HepG2 (cell line): ENCODE data around the gene PGS1. TPM values are rescaled to one million over a fixed set of nuclear protein-coding genes. Genes with fewer than 3 reads are reported as not detected.

Experiments
- BRD4 ChIP-seq: sonication (generic); formaldehyde crosslinking; IDR thresholded peaks from 2 replicates; pipeline ENCODE4 v1.4.0; 2020; ENCODE audit warnings: missing genetic modification reagents
- E2F1 ChIP-seq: sonication (generic); formaldehyde crosslinking; IDR thresholded peaks from 2 replicates; pipeline ENCODE4 v1.5.0; 2020; ENCODE audit warnings: missing genetic modification reagents
- HDAC1 ChIP-seq: sonication (generic); formaldehyde crosslinking; IDR thresholded peaks from 2 replicates; pipeline ENCODE4 v1.5.1; 2020; ENCODE audit warnings: mild to moderate bottlenecking, missing genetic modification reagents
- HNF4A ChIP-seq: sonication (generic); formaldehyde crosslinking; IDR thresholded peaks from 2 replicates; pipeline ENCODE4 v1.4.0; 2020; ENCODE audit warnings: missing genetic modification reagents
- HOMEZ ChIP-seq: IDR thresholded peaks from 2 replicates; pipeline ENCODE4 v1.6.1; 2016; ENCODE audit warnings: low read depth
- KDM1A ChIP-seq: IDR thresholded peaks from 2 replicates; pipeline ENCODE4 v1.6.1; 2016; ENCODE audit warnings: missing compliant biosample characterization
- MED13 ChIP-seq: sonication (generic); formaldehyde crosslinking; IDR thresholded peaks from 2 replicates; pipeline ENCODE4 v1.5.0; 2020; ENCODE audit warnings: missing genetic modification reagents
- NCOA5 ChIP-seq: sonication (generic); formaldehyde crosslinking; IDR thresholded peaks from 2 replicates; pipeline ENCODE4 v1.4.0; 2020; ENCODE audit warnings: missing genetic modification reagents
- NFIC ChIP-seq: IDR thresholded peaks from 2 replicates; pipeline ENCODE4 v1.6.1; 2012; ENCODE audit warnings: mild to moderate bottlenecking, low read length, inconsistent platforms
- PHB2 ChIP-seq: fragments of 450-650 bp; IDR thresholded peaks from 2 replicates; pipeline ENCODE4 v1.6.1; 2018; ENCODE audit not compliant: partially characterized antibody
- PHF21A ChIP-seq: sonication (generic); formaldehyde crosslinking; IDR thresholded peaks from 2 replicates; pipeline ENCODE4 v1.5.0; 2020; ENCODE audit warnings: mild to moderate bottlenecking, missing genetic modification reagents
- POLR2G ChIP-seq: fragments of 200-400 bp; formaldehyde crosslinking; IDR thresholded peaks from 2 replicates; pipeline ENCODE4 v1.6.1; 2018; ENCODE audit warnings: mild to moderate bottlenecking, low read depth, low read length, moderate library complexity
- PRMT3 ChIP-seq: sonication (generic); formaldehyde crosslinking; IDR thresholded peaks from 2 replicates; pipeline ENCODE4 v1.8.1; 2022; ENCODE audit warnings: low read depth, mild to moderate bottlenecking, moderate library complexity, missing genetic modification reagents, borderline replicate concordance
- SALL1 ChIP-seq: sonication (generic); formaldehyde crosslinking; IDR thresholded peaks from 2 replicates; pipeline ENCODE4 v1.8.0; 2022; ENCODE audit warnings: mild to moderate bottlenecking, missing genetic modification reagents
- TFDP1 ChIP-seq: IDR thresholded peaks from 2 replicates; pipeline ENCODE4 v1.6.1; 2016; ENCODE audit warnings: missing compliant biosample characterization, missing genetic modification reagents, borderline replicate concordance
- WIZ ChIP-seq: sonication (generic); formaldehyde crosslinking; IDR thresholded peaks from 2 replicates; pipeline ENCODE4 v1.5.1; 2020; ENCODE audit warnings: mild to moderate bottlenecking, missing genetic modification reagents
- ZC3H4 ChIP-seq: sonication (generic); formaldehyde crosslinking; IDR thresholded peaks from 2 replicates; pipeline ENCODE4 v1.4.0; 2020; ENCODE audit warnings: missing genetic modification reagents, borderline replicate concordance
- ZFP37 ChIP-seq: sonication (generic); formaldehyde crosslinking; IDR thresholded peaks from 2 replicates; pipeline ENCODE4 v1.4.0; 2020; ENCODE audit warnings: missing genetic modification reagents, borderline replicate concordance
- ZMYM4 ChIP-seq: sonication (generic); formaldehyde crosslinking; IDR thresholded peaks from 2 replicates; pipeline ENCODE4 v1.8.1; 2023; ENCODE audit warnings: mild to moderate bottlenecking, missing genetic modification reagents
- ZNF224 ChIP-seq: sonication (generic); formaldehyde crosslinking; IDR thresholded peaks from 2 replicates; pipeline ENCODE4 v1.5.0; 2020; ENCODE audit warnings: mild to moderate bottlenecking, missing genetic modification reagents
- ZNF720 ChIP-seq: sonication (generic); formaldehyde crosslinking; IDR thresholded peaks from 2 replicates; pipeline ENCODE4 v1.4.0; 2020; ENCODE audit warnings: missing genetic modification reagents
- ZNF747 ChIP-seq: sonication (generic); formaldehyde crosslinking; IDR thresholded peaks from 2 replicates; pipeline ENCODE4 v1.8.1; 2023; ENCODE audit warnings: missing genetic modification reagents, mild to moderate bottlenecking, borderline replicate concordance
- polyA plus RNA-seq, 8 experiments: library from polyadenylated mRNA; depleted of rRNA in 3 of 8; stranded (reverse) in 7 of 8; unstranded in 1 of 8; fragments of >200 nt; fragmentation: Illumina TruSeq in 4 of 8; extraction: Trizol in 4 of 8; gene quantifications; 2 replicates each; pipeline versions ENCODE4 v1.2.1 to v1.2.3, GENCODE V29; 2011 to 2016; ENCODE audit warnings: low read depth in 4 of 8, missing spikeins in 1 of 8, mixed read lengths in 1 of 8; ENCODE audit not compliant: insufficient read depth in 1 of 8
- total RNA-seq, 5 experiments: library from RNA; depleted of rRNA; stranded (reverse); fragments of >200 nt; fragmentation: Illumina TruSeq; extraction: Trizol; gene quantifications; 2 replicates each; pipeline ENCODE4 v1.2.3, GENCODE V29; 2016; ENCODE audit warnings: low read depth in 1 of 5
- TF ChIP-seq, protein P1 (sequence below): sonication (generic); formaldehyde crosslinking; IDR thresholded peaks from 2 replicates; pipeline ENCODE4 v1.4.0; 2020; ENCODE audit warnings: mild to moderate bottlenecking, missing genetic modification reagents
- TF ChIP-seq, protein P2 (sequence below): IDR thresholded peaks from 2 replicates; pipeline ENCODE4 v1.6.1; 2018; ENCODE audit warnings: missing genetic modification reagents
- TF ChIP-seq, protein P3 (sequence below): IDR thresholded peaks from 2 replicates; pipeline ENCODE4 v1.6.1; 2016; ENCODE audit warnings: low read depth, control low read depth

PGS1 gene
- total and polyA plus RNA-seq, 2 of the 13 experiments (the other 11 are each of a cell fraction or from before 2014, with no cell fraction given) = 25.9 to 31.5 TPM

DNA sequence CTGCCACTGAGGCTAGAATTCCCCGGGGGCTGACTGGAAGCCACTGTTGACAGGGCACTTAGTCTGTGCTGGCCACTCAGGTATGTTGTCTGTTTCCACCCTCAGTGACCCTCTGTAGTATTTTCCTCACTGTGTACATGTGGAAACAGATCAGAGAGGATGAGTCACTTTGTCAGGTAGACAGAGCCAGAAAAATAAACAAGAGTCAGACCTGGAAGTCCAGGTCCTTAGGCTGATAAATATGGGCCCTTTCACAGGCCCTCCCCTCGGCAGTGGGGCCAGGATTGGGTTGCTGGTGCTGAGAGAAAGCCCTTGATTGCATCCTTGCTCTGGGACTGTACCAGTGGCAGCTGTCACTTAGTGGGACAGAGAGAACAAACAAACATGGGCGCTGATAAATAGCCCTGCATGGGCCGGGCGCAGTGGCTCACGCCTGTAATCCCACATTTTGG is 21.3 kb downstream of the PGS1 start (continued):
- TF ChIP-seq POLR2G (no peak), TFDP1 (CRISPR knock-in tag) (no peak), HOMEZ (peak; percentile 85), ZNF747 (CRISPR knock-in tag) (no peak), HDAC1 (CRISPR knock-in tag) (peak; percentile 88), PHF21A (CRISPR knock-in tag) (peak; percentile 83), NFIC (no peak), SALL1 (CRISPR knock-in tag) (peak; percentile 46), ZFP37 (CRISPR knock-in tag) (no peak), WIZ (no peak), PHB2 (no peak), ZC3H4 (no peak), ZNF720 (CRISPR knock-in tag) (no peak), KDM1A (peak; percentile 60; the same call in 1 of the 2 replicates), HNF4A (CRISPR knock-in tag) (no peak), MED13 (CRISPR knock-in tag) (no peak), PRMT3 (CRISPR knock-in tag) (no peak), ZMYM4 (CRISPR knock-in tag) (no peak), BRD4 (CRISPR knock-in tag) (no peak), NCOA5 (CRISPR knock-in tag) (no peak), E2F1 (CRISPR knock-in tag) (no peak), ZNF224 (CRISPR knock-in tag) (no peak)
- TF ChIP-seq, protein P1, sequence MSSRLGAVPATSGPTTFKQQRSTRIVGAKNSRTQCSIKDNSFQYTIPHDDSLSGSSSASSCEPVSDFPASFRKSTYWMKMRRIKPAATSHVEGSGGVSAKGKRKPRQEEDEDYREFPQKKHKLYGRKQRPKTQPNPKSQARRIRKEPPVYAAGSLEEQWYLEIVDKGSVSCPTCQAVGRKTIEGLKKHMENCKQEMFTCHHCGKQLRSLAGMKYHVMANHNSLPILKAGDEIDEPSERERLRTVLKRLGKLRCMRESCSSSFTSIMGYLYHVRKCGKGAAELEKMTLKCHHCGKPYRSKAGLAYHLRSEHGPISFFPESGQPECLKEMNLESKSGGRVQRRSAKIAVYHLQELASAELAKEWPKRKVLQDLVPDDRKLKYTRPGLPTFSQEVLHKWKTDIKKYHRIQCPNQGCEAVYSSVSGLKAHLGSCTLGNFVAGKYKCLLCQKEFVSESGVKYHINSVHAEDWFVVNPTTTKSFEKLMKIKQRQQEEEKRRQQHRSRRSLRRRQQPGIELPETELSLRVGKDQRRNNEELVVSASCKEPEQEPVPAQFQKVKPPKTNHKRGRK (CRISPR knock-in tag) = no peak
- TF ChIP-seq, protein P2, sequence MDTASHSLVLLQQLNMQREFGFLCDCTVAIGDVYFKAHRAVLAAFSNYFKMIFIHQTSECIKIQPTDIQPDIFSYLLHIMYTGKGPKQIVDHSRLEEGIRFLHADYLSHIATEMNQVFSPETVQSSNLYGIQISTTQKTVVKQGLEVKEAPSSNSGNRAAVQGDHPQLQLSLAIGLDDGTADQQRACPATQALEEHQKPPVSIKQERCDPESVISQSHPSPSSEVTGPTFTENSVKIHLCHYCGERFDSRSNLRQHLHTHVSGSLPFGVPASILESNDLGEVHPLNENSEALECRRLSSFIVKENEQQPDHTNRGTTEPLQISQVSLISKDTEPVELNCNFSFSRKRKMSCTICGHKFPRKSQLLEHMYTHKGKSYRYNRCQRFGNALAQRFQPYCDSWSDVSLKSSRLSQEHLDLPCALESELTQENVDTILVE = no peak; the same call in 1 of the 2 replicates
- TF ChIP-seq, protein P3, sequence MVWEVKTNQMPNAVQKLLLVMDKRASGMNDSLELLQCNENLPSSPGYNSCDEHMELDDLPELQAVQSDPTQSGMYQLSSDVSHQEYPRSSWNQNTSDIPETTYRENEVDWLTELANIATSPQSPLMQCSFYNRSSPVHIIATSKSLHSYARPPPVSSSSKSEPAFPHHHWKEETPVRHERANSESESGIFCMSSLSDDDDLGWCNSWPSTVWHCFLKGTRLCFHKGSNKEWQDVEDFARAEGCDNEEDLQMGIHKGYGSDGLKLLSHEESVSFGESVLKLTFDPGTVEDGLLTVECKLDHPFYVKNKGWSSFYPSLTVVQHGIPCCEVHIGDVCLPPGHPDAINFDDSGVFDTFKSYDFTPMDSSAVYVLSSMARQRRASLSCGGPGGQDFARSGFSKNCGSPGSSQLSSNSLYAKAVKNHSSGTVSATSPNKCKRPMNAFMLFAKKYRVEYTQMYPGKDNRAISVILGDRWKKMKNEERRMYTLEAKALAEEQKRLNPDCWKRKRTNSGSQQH (CRISPR knock-in tag) = no peak
